Transverse colon (tissue), 4 donors: Measurements from ENCODE around the gene SAV1.

Source experiments
- POLR2AphosphoS5 ChIP-seq, 3 donors: sonication (generic); formaldehyde crosslinking; IDR thresholded peaks; one replicate each; pipeline ENCODE4 v1.6.1; 2016; ENCODE audit warnings: antibody characterized with exemption in 3 of 3
- TF ChIP-seq, protein P1 (sequence below), 5 experiments: fragments of 200-600 bp in 3 of 5; fragments of 450-650 bp in 2 of 5; sonication (generic) in 3 of 5; IDR thresholded peaks; 1 replicate in 2 of 5; 2 replicates in 3 of 5; pipeline ENCODE4 v1.5.1; 2016 to 2017; ENCODE audit warnings: antibody characterized with exemption in 5 of 5, inconsistent platforms in 3 of 5, mild to moderate bottlenecking in 2 of 5, moderate library complexity in 1 of 5

- TF ChIP-seq, protein P1, sequence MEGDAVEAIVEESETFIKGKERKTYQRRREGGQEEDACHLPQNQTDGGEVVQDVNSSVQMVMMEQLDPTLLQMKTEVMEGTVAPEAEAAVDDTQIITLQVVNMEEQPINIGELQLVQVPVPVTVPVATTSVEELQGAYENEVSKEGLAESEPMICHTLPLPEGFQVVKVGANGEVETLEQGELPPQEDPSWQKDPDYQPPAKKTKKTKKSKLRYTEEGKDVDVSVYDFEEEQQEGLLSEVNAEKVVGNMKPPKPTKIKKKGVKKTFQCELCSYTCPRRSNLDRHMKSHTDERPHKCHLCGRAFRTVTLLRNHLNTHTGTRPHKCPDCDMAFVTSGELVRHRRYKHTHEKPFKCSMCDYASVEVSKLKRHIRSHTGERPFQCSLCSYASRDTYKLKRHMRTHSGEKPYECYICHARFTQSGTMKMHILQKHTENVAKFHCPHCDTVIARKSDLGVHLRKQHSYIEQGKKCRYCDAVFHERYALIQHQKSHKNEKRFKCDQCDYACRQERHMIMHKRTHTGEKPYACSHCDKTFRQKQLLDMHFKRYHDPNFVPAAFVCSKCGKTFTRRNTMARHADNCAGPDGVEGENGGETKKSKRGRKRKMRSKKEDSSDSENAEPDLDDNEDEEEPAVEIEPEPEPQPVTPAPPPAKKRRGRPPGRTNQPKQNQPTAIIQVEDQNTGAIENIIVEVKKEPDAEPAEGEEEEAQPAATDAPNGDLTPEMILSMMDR (IDR thresholded peaks at IDR 0.05) = no peak
- no peak for TF ChIP-seq POLR2AphosphoS5 (IDR thresholded peaks at IDR 0.05)
Observed at GRCh38 chr14:50603565-50603964, 64.5 kb downstream of the SAV1 start.
